ENCODE data around the gene OR2G2. TPM values are rescaled to one million over a fixed set of nuclear protein-coding genes. Genes with fewer than 3 reads are reported as not detected.

OR2G2 gene
- total and polyA plus RNA-seq, 11 donors = not detected

GRCh38 chr1:247552231-247552630 is 35.9 kb upstream of the OR2G2 start:
- ATAC-seq = no peak
- H3K27ac ChIP-seq = no peak overlapping the region
- peaks cover 0 to 5% (median 0%) of the 10 kb centered on the region in 12 donors for H3K9me3 ChIP-seq
- H3K36me3 ChIP-seq = no peaks in the 10 kb centered on the region
- DNase-seq = no peak
- no peak overlapping the region for H3K4me3 ChIP-seq
- intact Hi-C loops (cut with DNase I) = no loop called here
- H3K4me1 ChIP-seq = peaks cover 0 to 4% (median 0%) of the 10 kb centered on the region in 12 donors
- TF ChIP-seq CTCF (IDR thresholded peaks at IDR 0.05) (no peak), POLR2A (IDR thresholded peaks at IDR 0.05) (no peak)
- H3K27me3 ChIP-seq = no peaks in the 10 kb centered on the region
- WGBS, 4 donors = 63 to 80% (median 72%) methylated on average over 2 of the region's 2 CpGs

- intact Hi-C loops (cut with DNase I) = no loop called here
- ATAC-seq (no peak), DNase-seq (no peak)
- no peaks in the 10 kb centered on the region for H3K4me1 ChIP-seq
- no peak overlapping the region for H3K4me3 ChIP-seq
- no peak overlapping the region for H3K27ac ChIP-seq
- H3K36me3 ChIP-seq = no peaks in the 10 kb centered on the region
- H3K9me3 ChIP-seq = peaks cover 0 to 5% (median 0%) of the 10 kb centered on the region in 12 donors
- 60 to 66% (median 62%) methylated on average over 2 of the region's 2 CpGs for WGBS, 4 donors
- TF ChIP-seq CTCF (IDR thresholded peaks at IDR 0.05) (no peak), POLR2A (IDR thresholded peaks at IDR 0.05) (no peak)
- no peaks in the 10 kb centered on the region for H3K27me3 ChIP-seq
Observed at GRCh38 chr1:247557926-247558674, 30.1 kb upstream of the OR2G2 start.

GRCh38 chr1:247561711-247562110 is 26.4 kb upstream of the OR2G2 start:
- H3K4me1 ChIP-seq = no peaks in the 10 kb centered on the region
- H3K27me3 ChIP-seq = no peaks in the 10 kb centered on the region
- no peak for DNase-seq
- intact Hi-C loops (cut with DNase I) = no loop called here
- H3K27ac ChIP-seq = no peak overlapping the region
- TF ChIP-seq POLR2A (IDR thresholded peaks at IDR 0.05) = no peak
- no peak for TF ChIP-seq CTCF (IDR thresholded peaks at IDR 0.05)
- WGBS, 4 donors = 67 to 71% (median 68%) methylated on average over 10 of the region's 10 CpGs
- no peak overlapping the region for H3K4me3 ChIP-seq
- no peak for ATAC-seq
- no peaks in the 10 kb centered on the region for H3K36me3 ChIP-seq
- no peaks in the 10 kb centered on the region for H3K9me3 ChIP-seq

GRCh38 chr1:247562198-247562597 is 26.0 kb upstream of the OR2G2 start:
- WGBS, 4 donors = 59 to 70% (median 67%) methylated on average over 9 of the region's 9 CpGs
- no peak for ATAC-seq
- TF ChIP-seq CTCF (IDR thresholded peaks at IDR 0.05) (no peak), POLR2A (IDR thresholded peaks at IDR 0.05) (no peak)

More at GRCh38 chr1:247562198-247562597, 26.0 kb upstream of the OR2G2 start:
- no peak overlapping the region for H3K4me3 ChIP-seq
- intact Hi-C loops (cut with DNase I) = no loop called here
- H3K27ac ChIP-seq = no peak overlapping the region
- peaks cover 0 to 4% (median 0%) of the 10 kb centered on the region in 12 donors for H3K9me3 ChIP-seq
- DNase-seq = no peak
- no peaks in the 10 kb centered on the region for H3K27me3 ChIP-seq
- H3K4me1 ChIP-seq = no peaks in the 10 kb centered on the region
- no peaks in the 10 kb centered on the region for H3K36me3 ChIP-seq
